Hepatocyte (in vitro differentiated cells): Measurements from ENCODE around the gene SNAI1.

ENCODE experiments used
- EZH2 ChIP-seq: fragments of 200-600 bp; sonication (generic); IDR thresholded peaks from 2 replicates; pipeline ENCODE4 v1.6.1; 2016; ENCODE audit warnings: antibody characterized with exemption, mild to moderate bottlenecking, borderline replicate concordance
- EZH2phosphoT487 ChIP-seq: fragments of 200-600 bp; sonication (generic); IDR thresholded peaks from one replicate; pipeline ENCODE4 v1.6.1; 2018; ENCODE audit warnings: antibody characterized with exemption, mild to moderate bottlenecking, low read depth, moderate library complexity; ENCODE audit not compliant: unreplicated experiment, severe bottlenecking
- TF ChIP-seq, protein P1 (sequence below): fragments of 200-600 bp; sonication (generic); IDR thresholded peaks from 2 replicates; pipeline ENCODE4 v1.5.1; 2016; ENCODE audit warnings: antibody characterized with exemption, mild to moderate bottlenecking; ENCODE audit not compliant: poor library complexity

DNA sequence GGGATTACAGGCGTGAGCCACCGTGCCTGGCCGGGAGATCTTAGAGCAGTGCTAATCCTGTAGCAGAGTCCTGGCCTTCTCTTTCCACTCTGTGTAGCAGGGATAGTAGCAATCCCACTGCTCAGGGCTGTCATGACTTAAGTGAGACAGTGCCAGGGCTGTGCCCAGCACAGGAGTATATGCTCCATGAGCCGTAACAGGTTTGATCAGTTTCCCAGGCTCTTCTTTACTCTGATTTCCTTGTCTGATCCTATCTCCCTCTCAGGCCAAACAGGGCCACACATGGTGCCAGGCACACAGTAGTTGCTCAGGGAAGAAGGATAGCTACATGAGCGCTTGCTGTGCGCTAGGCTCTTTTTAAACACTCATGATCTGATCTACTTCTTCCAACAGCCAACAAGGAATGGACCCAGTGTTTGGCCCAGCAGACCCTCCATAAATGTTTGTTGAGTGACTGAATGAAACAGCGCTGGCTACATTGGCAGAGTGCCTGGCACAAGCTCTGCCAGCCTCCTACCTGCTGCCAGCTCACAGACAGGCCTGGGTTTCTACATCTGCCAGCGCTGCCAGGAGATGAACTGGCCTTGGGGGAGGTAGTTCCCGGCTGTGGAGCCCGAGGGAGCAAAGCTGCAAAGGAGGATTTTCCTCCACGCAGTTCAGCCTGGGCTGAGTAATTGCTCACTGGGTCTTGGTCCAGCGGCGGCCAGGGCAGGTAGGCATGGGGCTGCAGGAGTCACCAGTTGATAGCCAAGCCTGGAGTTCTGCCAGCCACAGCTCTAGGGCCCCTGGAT is 36.9 kb downstream of the SNAI1 start:
- TF ChIP-seq EZH2 (no peak), EZH2phosphoT487 (no peak)
- TF ChIP-seq, protein P1, sequence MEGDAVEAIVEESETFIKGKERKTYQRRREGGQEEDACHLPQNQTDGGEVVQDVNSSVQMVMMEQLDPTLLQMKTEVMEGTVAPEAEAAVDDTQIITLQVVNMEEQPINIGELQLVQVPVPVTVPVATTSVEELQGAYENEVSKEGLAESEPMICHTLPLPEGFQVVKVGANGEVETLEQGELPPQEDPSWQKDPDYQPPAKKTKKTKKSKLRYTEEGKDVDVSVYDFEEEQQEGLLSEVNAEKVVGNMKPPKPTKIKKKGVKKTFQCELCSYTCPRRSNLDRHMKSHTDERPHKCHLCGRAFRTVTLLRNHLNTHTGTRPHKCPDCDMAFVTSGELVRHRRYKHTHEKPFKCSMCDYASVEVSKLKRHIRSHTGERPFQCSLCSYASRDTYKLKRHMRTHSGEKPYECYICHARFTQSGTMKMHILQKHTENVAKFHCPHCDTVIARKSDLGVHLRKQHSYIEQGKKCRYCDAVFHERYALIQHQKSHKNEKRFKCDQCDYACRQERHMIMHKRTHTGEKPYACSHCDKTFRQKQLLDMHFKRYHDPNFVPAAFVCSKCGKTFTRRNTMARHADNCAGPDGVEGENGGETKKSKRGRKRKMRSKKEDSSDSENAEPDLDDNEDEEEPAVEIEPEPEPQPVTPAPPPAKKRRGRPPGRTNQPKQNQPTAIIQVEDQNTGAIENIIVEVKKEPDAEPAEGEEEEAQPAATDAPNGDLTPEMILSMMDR, result no peak
